A673 (cell line): ENCODE data around the gene TMA7B. TPM values are rescaled to one million over a fixed set of nuclear protein-coding genes. Genes with fewer than 3 reads are reported as not detected.

Experiments
- BruUV-seq: library from RNA; stranded (reverse); fragments of 400-500 nt; replicated peaks from 2 replicates; lab custom pipeline; 2021; lab: Mats Ljungman, UMichigan
- CTCF ChIA-PET: fragments of 300-600 bp; sonication (Branson Sonifier 250); formaldehyde crosslinking; loops from one replicate; lab custom pipeline; 2022; ENCODE audit warnings: antibody characterized with exemption; lab: Charles Lee
- POLR2A ChIA-PET: fragments of 300-600 bp; sonication (Branson Sonifier 250); formaldehyde crosslinking; loops from one replicate; lab custom pipeline; 2022; ENCODE audit warnings: antibody characterized with exemption; ENCODE audit not compliant: low non-redundant PET; lab: Charles Lee
- DNase-seq: peaks from one replicate; pipeline ENCODE4 v3.0.0-alpha.2; 2015; ENCODE audit warnings: low spot score
- H3K27ac ChIP-seq: fragments of 200-600 bp; sonication (generic); 2 replicates; pipeline ENCODE4 v1.5.1; 2016; ENCODE audit warnings: mixed run types, low read depth, mild to moderate bottlenecking, mixed read lengths, antibody characterized with exemption, low read length; ENCODE audit not compliant: poor library complexity, severe bottlenecking
- H3K27me3 ChIP-seq: fragments of 200-600 bp; sonication (generic); replicated peaks from 2 replicates; pipeline ENCODE4 v1.6.1; 2017; ENCODE audit warnings: mixed run types, low read depth, mild to moderate bottlenecking, mixed read lengths, antibody characterized with exemption, low read length; ENCODE audit not compliant: insufficient read depth, poor library complexity
- H3K36me3 ChIP-seq: fragments of 200-600 bp; sonication (generic); 2 replicates; pipeline ENCODE4 v1.6.1; 2016; ENCODE audit warnings: mixed run types, mild to moderate bottlenecking, mixed read lengths, antibody characterized with exemption, low read length; ENCODE audit not compliant: insufficient read depth, poor library complexity, severe bottlenecking
- H3K4me1 ChIP-seq: fragments of 200-600 bp; sonication (generic); 2 replicates; pipeline ENCODE4 v1.6.1; 2017; ENCODE audit warnings: mixed run types, mild to moderate bottlenecking, mixed read lengths, antibody characterized with exemption, low read length; ENCODE audit not compliant: insufficient read depth, poor library complexity, severe bottlenecking
- H3K4me3 ChIP-seq: fragments of 200-600 bp; sonication (generic); 2 replicates; pipeline ENCODE4 v1.5.1; 2016; ENCODE audit warnings: low read depth, mixed run types, mild to moderate bottlenecking, mixed read lengths, low read length; ENCODE audit not compliant: poor library complexity, severe bottlenecking
- H3K9me3 ChIP-seq: fragments of 200-600 bp; sonication (generic); 2 replicates; pipeline ENCODE4 v1.6.1; 2016; ENCODE audit warnings: mixed run types, low read depth, mild to moderate bottlenecking, mixed read lengths, antibody characterized with exemption, low read length; ENCODE audit not compliant: poor library complexity, severe bottlenecking
- CTCF ChIP-seq: fragments of 300-800, 200-600 bp; sonication (generic); conservative IDR thresholded peaks from 2 replicates; pipeline ENCODE4 v1.5.1; 2017; ENCODE audit warnings: low read depth, mild to moderate bottlenecking, antibody characterized with exemption, low read length, moderate library complexity, mixed read lengths
- EZH2 ChIP-seq: fragments of 200-600 bp; sonication (generic); IDR thresholded peaks from 2 replicates; pipeline ENCODE4 v1.6.1; 2017; ENCODE audit warnings: borderline replicate concordance, low read depth, mild to moderate bottlenecking, mixed read lengths, antibody characterized with exemption, low read length; ENCODE audit not compliant: poor library complexity, severe bottlenecking
- intact Hi-C: fragments of 100-400 bp; cut with micrococcal nuclease; formaldehyde crosslinking; loops from one replicate; pipeline ENCODE4 v1.10.0; 2022; ENCODE audit not compliant: unreplicated experiment
- total RNA-seq: library from RNA; stranded (reverse); gene quantifications from 2 replicates; pipeline ENCODE4 v1.2.3, GENCODE V29; 2021

The TMA7B gene
- total RNA-seq, 1 experiment from 2014 or later = not detected

GRCh38 chr22:40001106-40001505 is 40.9 kb downstream of the TMA7B start:
- ChIA-PET POLR2A (no interaction called here), CTCF (no interaction called here)
- Histone ChIP-seq H3K27me3 (peaks cover 4% of the 10 kb centered on the region), H3K4me3 (no peak overlapping the region), H3K4me1 (no peaks in the 10 kb centered on the region), H3K9me3 (no peaks in the 10 kb centered on the region), H3K36me3 (no peaks in the 10 kb centered on the region), H3K27ac (no peak overlapping the region)
- no TSS peak for BruUV-seq
- intact Hi-C loops = no loop called here
- no peak for TF ChIP-seq EZH2
- TF ChIP-seq CTCF = no peak
- DNase-seq = no peak

GRCh38 chr22:40001800-40002577 is 41.8 kb downstream of the TMA7B start:
- Histone ChIP-seq H3K4me1 (no peaks in the 10 kb centered on the region), H3K36me3 (no peaks in the 10 kb centered on the region), H3K27ac (no peak overlapping the region), H3K4me3 (no peak overlapping the region), H3K27me3 (peaks cover 7% of the 10 kb centered on the region), H3K9me3 (no peaks in the 10 kb centered on the region)
- no peak for TF ChIP-seq CTCF
- TF ChIP-seq EZH2 = no peak
- no TSS peak for BruUV-seq
- CTCF ChIA-PET = no interaction called here
- POLR2A ChIA-PET = no interaction called here
- intact Hi-C loops = no loop called here
- DNase-seq = no peak

- no peaks in the 10 kb centered on the region for H3K36me3 ChIP-seq
- CTCF ChIA-PET = no interaction called here
- intact Hi-C loops = no loop called here
- H3K27ac ChIP-seq = no peak overlapping the region
- no peak overlapping the region for H3K4me3 ChIP-seq
- H3K9me3 ChIP-seq = no peaks in the 10 kb centered on the region
- peaks cover 19% of the 10 kb centered on the region for H3K27me3 ChIP-seq
- no peaks in the 10 kb centered on the region for H3K4me1 ChIP-seq
- no peak for DNase-seq
- POLR2A ChIA-PET = no interaction called here
- TF ChIP-seq EZH2 = no peak
- no peak for TF ChIP-seq CTCF
- no TSS peak for BruUV-seq
These were observed 42.9 kb downstream of the TMA7B start for GRCh38 chr22:40002935-40003715.
